ENCODE results near the gene HS1BP3. TPM values are rescaled to one million over a fixed set of nuclear protein-coding genes. Genes with fewer than 3 reads are reported as not detected.

HS1BP3 gene
- total and polyA plus RNA-seq, 2 experiments from 2014 or later, result 10.5 to 10.6 TPM

GRCh38 chr2:20660506-20661420, 9.9 kb upstream of the HS1BP3 start:
- Histone ChIP-seq H3K79me2 (ENCODE audit: insufficient read depth) (no peaks in the 10 kb centered on the region), H3K4me1 (ENCODE audit: insufficient read depth) (peaks cover 8% of the 10 kb centered on the region; the same call in 1 of the 2 replicates), H3K36me3 (ENCODE audit: low read depth) (no peaks in the 10 kb centered on the region), H3K4me2 (ENCODE audit: unreplicated experiment) (no peak overlapping the region), H3K4me3 (no peak overlapping the region), H3K9me2 (ENCODE audit: insufficient read depth) (no peaks in the 10 kb centered on the region), H4K20me1 (ENCODE audit: insufficient read depth) (no peaks in the 10 kb centered on the region), H3F3A (ENCODE audit: insufficient read depth) (0 out of 2 replicates have a peak, but pooled peaks cover 4% of the 10 kb centered on the region), H3K27me3 (replicated peaks; ENCODE audit: insufficient read depth) (peaks cover 62% of the 10 kb centered on the region), H3K27ac (no peak overlapping the region), H3K9me3 (ENCODE audit: low read depth) (no peaks in the 10 kb centered on the region), H2AFZ (peak overlapping the region; percentile 28; the same call in 1 of the 2 replicates), H3K9ac (no peak overlapping the region)
- 14 to 22% methylated on average over 8 of the region's 8 CpGs for WGBS, 2 experiments (ENCODE audit: low coverage in 1 of 2, low lambda C conversion rate in 2 of 2, missing lambda C conversion rate in 2 of 2)
- TF ChIP-seq EZH2 (IDR thresholded peaks at IDR 0.05; ENCODE audit: insufficient read depth, poor library complexity, severe bottlenecking), result no peak
- no peak for TF ChIP-seq EZH2phosphoT487 (IDR thresholded peaks at IDR 0.05; ENCODE audit: insufficient read depth, low read depth)
- DNase-seq, result peak; percentile 88
- in situ Hi-C loops (cut with MboI), result loop anchor here (5.0 kb wide), 1 partner anchor 312 kb away; no protein-coding TSS in a partner anchor

- Histone ChIP-seq H4K20me1 (ENCODE audit: insufficient read depth) (no peaks in the 10 kb centered on the region), H3F3A (ENCODE audit: insufficient read depth) (0 out of 2 replicates have a peak, but pooled peaks cover 4% of the 10 kb centered on the region), H3K27me3 (replicated peaks; ENCODE audit: insufficient read depth) (peaks cover 31% of the 10 kb centered on the region), H3K79me2 (ENCODE audit: insufficient read depth) (no peaks in the 10 kb centered on the region), H2AFZ (no peak overlapping the region), H3K4me3 (no peak overlapping the region), H3K4me1 (ENCODE audit: insufficient read depth) (peaks cover 8% of the 10 kb centered on the region; the same call in 1 of the 2 replicates), H3K27ac (no peak overlapping the region), H3K9me2 (ENCODE audit: insufficient read depth) (no peaks in the 10 kb centered on the region), H3K9ac (no peak overlapping the region), H3K9me3 (ENCODE audit: low read depth) (no peaks in the 10 kb centered on the region), H3K36me3 (ENCODE audit: low read depth) (no peaks in the 10 kb centered on the region), H3K4me2 (ENCODE audit: unreplicated experiment) (no peak overlapping the region)
- 82 to 84% methylated on average over 4 of the region's 4 CpGs for WGBS, 2 experiments (ENCODE audit: low coverage in 1 of 2, low lambda C conversion rate in 2 of 2, missing lambda C conversion rate in 2 of 2)
- TF ChIP-seq EZH2phosphoT487 (IDR thresholded peaks at IDR 0.05; ENCODE audit: insufficient read depth, low read depth) (no peak), EZH2 (IDR thresholded peaks at IDR 0.05; ENCODE audit: insufficient read depth, poor library complexity, severe bottlenecking) (no peak)
- DNase-seq, result no peak
- in situ Hi-C loops (cut with MboI), result no loop called here
These were observed 6.8 kb upstream of the HS1BP3 start for GRCh38 chr2:20657522-20658235.

GRCh38 chr2:20656561-20656960, 5.7 kb upstream of the HS1BP3 start:
- H3F3A ChIP-seq (ENCODE audit: insufficient read depth), result 0 out of 2 replicates have a peak, but pooled peaks cover 4% of the 10 kb centered on the region
- H3K4me2 ChIP-seq (ENCODE audit: unreplicated experiment), result no peak overlapping the region
- H4K20me1 ChIP-seq (ENCODE audit: insufficient read depth), result no peaks in the 10 kb centered on the region
- no peak overlapping the region for H2AFZ ChIP-seq
- no peaks in the 10 kb centered on the region for H3K79me2 ChIP-seq (ENCODE audit: insufficient read depth)
- no peak overlapping the region for H3K9ac ChIP-seq
- H3K9me3 ChIP-seq (ENCODE audit: low read depth), result no peaks in the 10 kb centered on the region
- H3K4me1 ChIP-seq (ENCODE audit: insufficient read depth), result peaks cover 8% of the 10 kb centered on the region; the same call in 1 of the 2 replicates
- in situ Hi-C loops (cut with MboI), result no loop called here
- H3K27me3 ChIP-seq (replicated peaks; ENCODE audit: insufficient read depth), result peaks cover 24% of the 10 kb centered on the region
- WGBS, 2 experiments (ENCODE audit: low coverage in 1 of 2, low lambda C conversion rate in 2 of 2, missing lambda C conversion rate in 2 of 2), result 56 to 65% methylated on average over 7 of the region's 7 CpGs
- H3K9me2 ChIP-seq (ENCODE audit: insufficient read depth), result no peaks in the 10 kb centered on the region
- no peak for TF ChIP-seq EZH2 (IDR thresholded peaks at IDR 0.05; ENCODE audit: insufficient read depth, poor library complexity, severe bottlenecking)
- no peak for TF ChIP-seq EZH2phosphoT487 (IDR thresholded peaks at IDR 0.05; ENCODE audit: insufficient read depth, low read depth)
- no peak for DNase-seq
- no peak overlapping the region for H3K27ac ChIP-seq
- no peaks in the 10 kb centered on the region for H3K36me3 ChIP-seq (ENCODE audit: low read depth)
- H3K4me3 ChIP-seq, result no peak overlapping the region

- in situ Hi-C loops (cut with MboI), result no loop called here
These were observed 3.6 kb upstream of the HS1BP3 start for GRCh38 chr2:20654535-20654813.

More at GRCh38 chr2:20654535-20654813, 3.6 kb upstream of the HS1BP3 start:
- peaks cover 7% of the 10 kb centered on the region; the same call in 1 of the 2 replicates for H3K4me1 ChIP-seq (ENCODE audit: insufficient read depth)
- H3K79me2 ChIP-seq (ENCODE audit: insufficient read depth), result peaks cover 7% of the 10 kb centered on the region; the same call in 1 of the 2 replicates
- H2AFZ ChIP-seq, result no peak overlapping the region
- no peaks in the 10 kb centered on the region for H3K36me3 ChIP-seq (ENCODE audit: low read depth)
- no peaks in the 10 kb centered on the region for H3K9me3 ChIP-seq (ENCODE audit: low read depth)
- peaks cover 14% of the 10 kb centered on the region for H3K27me3 ChIP-seq (replicated peaks; ENCODE audit: insufficient read depth)
- WGBS, 2 experiments (ENCODE audit: low coverage in 1 of 2, low lambda C conversion rate in 2 of 2, missing lambda C conversion rate in 2 of 2), result 86 to 88% methylated on average over 2 of the region's 2 CpGs
- no peak overlapping the region for H3K4me3 ChIP-seq
- no peaks in the 10 kb centered on the region for H3K9me2 ChIP-seq (ENCODE audit: insufficient read depth)
- H3K27ac ChIP-seq, result no peak overlapping the region
- no peak for DNase-seq
- H3K4me2 ChIP-seq (ENCODE audit: unreplicated experiment), result no peak overlapping the region
- H3F3A ChIP-seq (ENCODE audit: insufficient read depth), result no peaks in the 10 kb centered on the region
- no peak overlapping the region for H3K9ac ChIP-seq
- no peaks in the 10 kb centered on the region for H4K20me1 ChIP-seq (ENCODE audit: insufficient read depth)
- TF ChIP-seq EZH2phosphoT487 (IDR thresholded peaks at IDR 0.05; ENCODE audit: insufficient read depth, low read depth) (no peak), EZH2 (IDR thresholded peaks at IDR 0.05; ENCODE audit: insufficient read depth, poor library complexity, severe bottlenecking) (no peak)

Measured in GM23248 (cell line).